K562 (cell line): ENCODE measurements around the gene ESPL1. TPM values are rescaled to one million over a fixed set of nuclear protein-coding genes. Genes with fewer than 3 reads are reported as not detected.

Source experiments
- ATAC-seq: fragments of 200-7000 bp; cut with Tn5 transposase; 3 replicates; pipeline ENCODE4 v1.9.1; 2020; ENCODE audit warnings: moderate library complexity
- BruUV-seq: library from RNA; stranded (reverse); fragments of 400-500 nt; replicated peaks from 2 replicates; lab custom pipeline; 2021; lab: Mats Ljungman, UMichigan
- CTCF ChIA-PET: fragments of 300-600 bp; formaldehyde crosslinking; extraction: SDS; loops from one replicate; lab custom pipeline; 2021; ENCODE audit warnings: low intra/inter-chr PET ratio; lab: Yijun Ruan, JAX
- POLR2A ChIA-PET: fragments of 300-600, 350-650 bp; sonication (Branson Sonifier 250); formaldehyde crosslinking; extraction: SDS; loops from one replicate; lab custom pipeline; 2021; ENCODE audit warnings: antibody characterized with exemption, inconsistent platforms; lab: Yijun Ruan, JAX
- DNase-seq, 4 experiments: peaks; one replicate each; pipeline versions ENCODE4 v3.0.0 to v3.0.0-alpha.2; 2011 to 2018; ENCODE audit warnings: low spot score in 3 of 4, mixed read lengths in 3 of 4; ENCODE audit errors: extremely low read depth in 1 of 4
- FAIRE-seq: peaks from 2 replicates; lab custom pipeline; 2011; peaks lifted over from hg19 to GRCh38; lab: Jason Lieb, UNC
- H2AFZ ChIP-seq: 2 replicates; pipeline ENCODE4 v1.6.0; 2011; ENCODE audit warnings: low read depth, low read length, control low read depth, inconsistent platforms
- H3K27ac ChIP-seq: fragments of 200-600 bp; 3 replicates; pipeline ENCODE4 v1.8.0; 2011; ENCODE audit warnings: low read depth, mild to moderate bottlenecking, control low read depth, inconsistent platforms, low read length, moderate library complexity, mixed read lengths; ENCODE audit errors: extremely low read depth
- H3K27me3 ChIP-seq, 2 experiments: fragments of 300-600 bp in 1 of 2; 2 replicates in 1 of 2; 3 replicates in 1 of 2; pipeline versions ENCODE4 v1.6.0 to v1.8.0; 2011; ENCODE audit warnings: inconsistent platforms in 2 of 2, low read length in 2 of 2, mild to moderate bottlenecking in 1 of 2, mixed read lengths in 1 of 2, moderate library complexity in 1 of 2; ENCODE audit not compliant: control insufficient read depth in 2 of 2, insufficient read depth in 2 of 2
- H3K36me3 ChIP-seq: fragments of 300-600 bp; 3 replicates; pipeline ENCODE4 v1.8.0; 2011; ENCODE audit warnings: mild to moderate bottlenecking, low read length, inconsistent platforms; ENCODE audit not compliant: control insufficient read depth, insufficient read depth
- H3K4me1 ChIP-seq, 2 experiments: fragments of 200-600 bp in 1 of 2; replicated peaks in 1 of 2; 2 replicates in 1 of 2; 3 replicates in 1 of 2; pipeline versions ENCODE4 v1.5.1 to v1.8.0; 2011; ENCODE audit warnings: inconsistent platforms in 2 of 2, low read length in 2 of 2, mild to moderate bottlenecking in 1 of 2, mixed read lengths in 1 of 2, moderate library complexity in 1 of 2; ENCODE audit not compliant: control insufficient read depth in 2 of 2, insufficient read depth in 2 of 2
- H3K4me2 ChIP-seq: 2 replicates; pipeline ENCODE4 v1.6.1; 2011; ENCODE audit warnings: low read length, control low read depth, inconsistent platforms, mixed read lengths; ENCODE audit not compliant: insufficient read depth
- H3K4me3 ChIP-seq: fragments of 200-600 bp; sonication (generic), shearing (Covaris generic); 2 replicates; pipeline ENCODE4 v1.5.1; 2016; ENCODE audit warnings: control low read depth, inconsistent platforms
- H3K79me2 ChIP-seq: fragments of 200-600 bp; 3 replicates; pipeline ENCODE4 v1.8.0; 2011; ENCODE audit warnings: low read length, inconsistent platforms; ENCODE audit not compliant: control insufficient read depth, insufficient read depth
- H3K9ac ChIP-seq, 2 experiments: 2 replicates each; pipeline versions ENCODE4 v1.6.0 to v1.6.1; 2011; ENCODE audit warnings: low read depth in 2 of 2, low read length in 2 of 2, control low read depth in 1 of 2, inconsistent platforms in 1 of 2, mild to moderate bottlenecking in 1 of 2, mixed read lengths in 1 of 2; ENCODE audit not compliant: insufficient read depth in 1 of 2
- H3K9me1 ChIP-seq: one replicate; pipeline ENCODE4 v1.6.0; 2011; ENCODE audit warnings: inconsistent platforms, mild to moderate bottlenecking, low read length, moderate library complexity; ENCODE audit not compliant: control insufficient read depth, insufficient read depth
- H3K9me3 ChIP-seq: replicated peaks from 2 replicates; pipeline ENCODE4 v1.5.1; 2011; ENCODE audit warnings: low read depth, low read length, inconsistent platforms; ENCODE audit not compliant: control insufficient read depth, insufficient read depth
- H4K20me1 ChIP-seq: replicated peaks from 2 replicates; pipeline ENCODE4 v1.6.1; 2011; ENCODE audit warnings: low read length, inconsistent platforms, mixed read lengths; ENCODE audit not compliant: control insufficient read depth, insufficient read depth
- BDP1 ChIP-seq: IDR thresholded peaks from 3 replicates; pipeline ENCODE4 v1.6.1; 2011; ENCODE audit not compliant: insufficient read length, insufficient read depth
- CBFA2T3 ChIP-seq: fragments of 450-650 bp; IDR thresholded peaks from 2 replicates; pipeline ENCODE4 v1.6.1; 2017
- CHD4 ChIP-seq: fragments of 200-600 bp; sonication (generic); IDR thresholded peaks from 3 replicates; pipeline ENCODE4 v1.6.1; 2012; ENCODE audit warnings: low read depth, mild to moderate bottlenecking, mixed read lengths, low read length, inconsistent platforms; ENCODE audit not compliant: insufficient read depth, insufficient replicate concordance, poor library complexity, severe bottlenecking
- ESRRB ChIP-seq: fragments of 250-450 bp; sonication (Bioruptor Pico); IDR thresholded peaks from 2 replicates; pipeline ENCODE4 v1.5.0; 2020; ENCODE audit warnings: mild to moderate bottlenecking, moderate library complexity, borderline replicate concordance
- HDAC1 ChIP-seq, 2 experiments: fragments of 450-650 bp; IDR thresholded peaks; 2 replicates each; pipeline ENCODE4 v1.6.1; 2016 to 2017; ENCODE audit warnings: inconsistent platforms in 1 of 2, mild to moderate bottlenecking in 1 of 2, moderate library complexity in 1 of 2
- HDAC2 ChIP-seq: fragments of 450-650 bp; IDR thresholded peaks from 2 replicates; pipeline ENCODE4 v1.6.1; 2016; ENCODE audit warnings: mild to moderate bottlenecking
- KDM2B ChIP-seq: fragments of 250-450 bp; sonication (Bioruptor Pico); IDR thresholded peaks from 2 replicates; pipeline ENCODE4 v1.8.0; 2021; ENCODE audit warnings: mild to moderate bottlenecking, moderate library complexity
- L3MBTL2 ChIP-seq: fragments of 450-650 bp; IDR thresholded peaks from 2 replicates; pipeline ENCODE4 v1.6.1; 2016; ENCODE audit warnings: mild to moderate bottlenecking, moderate library complexity
- MYC ChIP-seq, 2 experiments: fragments of 250-450 bp in 1 of 2; sonication (Bioruptor Pico) in 1 of 2; IDR thresholded peaks; 2 replicates each; pipeline versions ENCODE4 v1.5.1 to v1.6.1; 2012 to 2021; ENCODE audit warnings: low read depth in 2 of 2, borderline replicate concordance in 1 of 2, improper control_type of control experiment in 1 of 2, low read length in 1 of 2, mild to moderate bottlenecking in 1 of 2, moderate library complexity in 1 of 2
- NR3C1 ChIP-seq: sonication (generic); formaldehyde crosslinking; IDR thresholded peaks from 2 replicates; pipeline ENCODE4 v1.8.1; 2022; ENCODE audit warnings: missing genetic modification reagents
- PHTF2 ChIP-seq: fragments of 250-450 bp; sonication (Bioruptor Pico); IDR thresholded peaks from 2 replicates; pipeline ENCODE4 v1.5.0; 2021; ENCODE audit warnings: mild to moderate bottlenecking
- UBTF ChIP-seq, 2 experiments: IDR thresholded peaks; 2 replicates each; pipeline ENCODE4 v1.6.1; 2012; ENCODE audit warnings: improper control_type of control experiment in 2 of 2, low read depth in 2 of 2, low read length in 2 of 2, borderline replicate concordance in 1 of 2
- VEZF1 ChIP-seq: fragments of 200-800 bp; sonication (Bioruptor generic); IDR thresholded peaks from 2 replicates; pipeline ENCODE4 v1.6.1; 2017; ENCODE audit warnings: missing genetic modification characterization, missing compliant biosample characterization
- ZBTB7A ChIP-seq: IDR thresholded peaks from 2 replicates; pipeline ENCODE4 v1.6.1; 2011; ENCODE audit warnings: low read depth, mild to moderate bottlenecking, low read length, moderate library complexity, borderline replicate concordance; ENCODE audit not compliant: control insufficient read depth
- WGBS: fragments of 100-300 bp; shearing (Covaris generic); methylation state at CpG from one replicate; pipeline ENCODE4 v1.1.6; 2016; ENCODE audit warnings: low coverage, mixed read lengths; ENCODE audit not compliant: insufficient coverage; ENCODE audit errors: missing lambda C conversion rate; 5-methylcytosine and 5-hydroxymethylcytosine counted together
- in situ Hi-C: fragments of 300-500 bp; cut with MboI; formaldehyde crosslinking; loops from 4 replicates; pipeline ENCODE4 v1.15.0; 2018; ENCODE audit warnings: inconsistent platforms, mixed read lengths
- intact Hi-C: fragments of 100-400 bp; cut with micrococcal nuclease; formaldehyde crosslinking; loops from 2 replicates; pipeline ENCODE4 v1.14.2; 2022
- polyA plus RNA-seq, 8 experiments: library from polyadenylated mRNA; depleted of rRNA in 4 of 8; stranded (reverse) in 5 of 8; unstranded in 3 of 8; fragments of >200 nt; fragmentation: Nextera tagmentation in 2 of 8; fragmentation: Illumina TruSeq in 1 of 8; extraction: Ambion mirVana in 2 of 8; extraction: Trizol in 1 of 8; gene quantifications; 2 replicates each; pipeline versions ENCODE4 v1.2.1 to v1.2.3, GENCODE V29; 2011 to 2014; ENCODE audit warnings: inconsistent platforms in 1 of 8, missing spikeins in 1 of 8
- total RNA-seq, 7 experiments: library from RNA; depleted of rRNA in 6 of 7; stranded (reverse); fragments of >200 nt in 6 of 7; fragmentation: Illumina TruSeq in 2 of 7; extraction: Trizol in 2 of 7; gene quantifications; 2 replicates each; pipeline versions ENCODE4 v1.2.1 to v1.2.3, GENCODE V29; 2011 to 2021; ENCODE audit warnings: low replicate concordance in 1 of 7

Gene ESPL1
- total and polyA plus RNA-seq, 9 of the 15 experiments (the other 6 are each of a cell fraction or from before 2014, with no cell fraction given): 1.2 to 55.0 (median 18.7) TPM

GRCh38 chr12:53231671-53231920 is 36.5 kb upstream of the ESPL1 start (continued):
- TF ChIP-seq UBTF (IDR thresholded peaks at IDR 0.05; ENCODE audit: borderline replicate concordance in 1 of 2, low read depth in 2 of 2, low read length in 2 of 2): 0 out of 4 replicates have a peak, but pooled peaks of 1 of the 2 experiments have one; percentile 26
- TF ChIP-seq MYC (IDR thresholded peaks at IDR 0.05; ENCODE audit: low read depth, low read length): peak; percentile 13; the same call in 1 of the 2 replicates
- TF ChIP-seq MYC (CRISPR knock-in tag; IDR thresholded peaks at IDR 0.05; ENCODE audit: borderline replicate concordance, low read depth): no peak
- TF ChIP-seq KDM2B (CRISPR knock-in tag): 0 out of 2 replicates have a peak, but pooled peaks have one; percentile 14
- peak in 1 of 2 experiments; percentile 49; a peak in 1 of 4 replicates for TF ChIP-seq HDAC1 (IDR thresholded peaks at IDR 0.05)

GRCh38 chr12:53231921-53232645 is 36.0 kb upstream of the ESPL1 start, which contains the start of gene RARG:
Gene RARG (minus strand): TSS chr12:53232209. CDS start chr12:53227545, 4,664 bp downstream.
- ATAC-seq (peak; percentile 62), FAIRE-seq (no peak), DNase-seq (peak; percentile 42 to 75 (median 62))
- Histone ChIP-seq H3K9ac (peak within 1 kb of the TSS in 1 of 2 experiments; percentile 84; a peak in 3 of 4 replicates), H3K36me3 (no peaks in the 10 kb centered on the region), H3K9me3 (no peaks in the 10 kb centered on the region), H3K27me3 (no peaks in the 10 kb centered on the region), H3K9me1 (no peaks in the 10 kb centered on the region), H4K20me1 (no peaks in the 10 kb centered on the region; the same call in 1 of the 2 replicates), H3K4me1 (peaks cover 13 to 32% of the 10 kb centered on the region in 2 experiments), H3K4me2 (peak within 1 kb of the TSS; percentile 54), H3K79me2 (no peaks in the 10 kb centered on the region), H2AFZ (peak within 1 kb of the TSS; percentile 79), H3K27ac (no peak within 1 kb of the TSS), H3K4me3 (peak within 1 kb of the TSS; percentile 33)
- no TSS peak for BruUV-seq
- in situ Hi-C loops: no loop called here
- intact Hi-C loops: no loop called here
- ChIA-PET POLR2A (no interaction called here), CTCF (no interaction called here)
- 42% methylated on average over 3 of the region's 44 CpGs for WGBS
- TF ChIP-seq PHTF2 (CRISPR knock-in tag) (no peak), CBFA2T3 (no peak), NR3C1 (CRISPR knock-in tag) (no peak), BDP1 (no peak), ESRRB (no peak), VEZF1 (CRISPR knock-in tag) (peak; percentile 76), ZBTB7A (no peak), L3MBTL2 (0 out of 2 replicates have a peak, but pooled peaks have one; percentile 19), HDAC2 (0 out of 2 replicates have a peak, but pooled peaks have one; percentile 44), CHD4 (no peak)
